HEK293 (cell line): Measurements from ENCODE around the gene IFNL2.
A peak's percentile ranks its signal among the peaks of the same experiment; 100 is the strongest.

ENCODE experiments used
- CTCF ChIA-PET: fragments of 350-600 bp; formaldehyde crosslinking; extraction: SDS; loops from one replicate; lab custom pipeline; 2021; ENCODE audit warnings: antibody characterized with exemption; lab: Yijun Ruan, JAX
- POLR2A ChIA-PET: fragments of 300-600 bp; formaldehyde crosslinking; extraction: SDS; loops from one replicate; lab custom pipeline; 2020; ENCODE audit warnings: antibody characterized with exemption, inconsistent platforms; lab: Yijun Ruan, JAX
- H3K27ac ChIP-seq: fragments of 200-500 bp; sonication (Bioruptor generic); 2 replicates; pipeline ENCODE4 v1.5.1; 2014; ENCODE audit warnings: low read depth, low read length, control low read depth, inconsistent platforms; ENCODE audit errors: extremely low read depth
- H3K36me3 ChIP-seq, 2 experiments: fragments of 200-500 bp in 1 of 2; sonication (Bioruptor generic) in 1 of 2; 1 replicate in 1 of 2; 2 replicates in 1 of 2; pipeline ENCODE4 v1.5.1; 2014 to 2017; ENCODE audit warnings: inconsistent platforms in 2 of 2, low read length in 2 of 2; ENCODE audit not compliant: control insufficient read depth in 2 of 2, insufficient read depth in 1 of 2
- H3K4me1 ChIP-seq: fragments of 200-500 bp; sonication (Bioruptor generic); 2 replicates; pipeline ENCODE4 v1.5.1; 2014; ENCODE audit warnings: mild to moderate bottlenecking, low read length, inconsistent platforms; ENCODE audit not compliant: control insufficient read depth, insufficient read depth
- H3K4me3 ChIP-seq: 2 replicates; pipeline ENCODE4 v1.5.1; 2011; ENCODE audit warnings: low read depth, mild to moderate bottlenecking, control low read depth, low read length, moderate library complexity
- H3K9me3 ChIP-seq: fragments of 200-500 bp; sonication (Bioruptor generic); 2 replicates; pipeline ENCODE4 v1.5.1; 2014; ENCODE audit warnings: low read depth, low read length, inconsistent platforms; ENCODE audit not compliant: control insufficient read depth, insufficient read depth
- HIC1 ChIP-seq: fragments of 450-650 bp; formaldehyde crosslinking; IDR thresholded peaks from 2 replicates; pipeline ENCODE4 v1.5.1; 2016; ENCODE audit warnings: missing biosample characterization, missing genetic modification characterization
- IKZF3 ChIP-seq: fragments of 450-650 bp; IDR thresholded peaks from 2 replicates; pipeline ENCODE4 v1.5.0; 2018; ENCODE audit warnings: missing biosample characterization, mild to moderate bottlenecking, missing genetic modification characterization, moderate library complexity
- KLF1 ChIP-seq: fragments of 450-650 bp; formaldehyde crosslinking; IDR thresholded peaks from 2 replicates; pipeline ENCODE4 v1.5.1; 2016; ENCODE audit warnings: missing biosample characterization, missing genetic modification characterization
- KLF8 ChIP-seq: fragments of 450-650 bp; formaldehyde crosslinking; IDR thresholded peaks from 2 replicates; pipeline ENCODE4 v1.5.1; 2016; ENCODE audit warnings: missing biosample characterization, missing genetic modification characterization
- KLF9 ChIP-seq: fragments of 450-650 bp; formaldehyde crosslinking; IDR thresholded peaks from 2 replicates; pipeline ENCODE4 v1.5.1; 2016; ENCODE audit warnings: missing biosample characterization, missing genetic modification characterization, low read depth
- PRDM1 ChIP-seq: fragments of 450-650 bp; formaldehyde crosslinking; IDR thresholded peaks from 2 replicates; pipeline ENCODE4; 2016; ENCODE audit warnings: missing biosample characterization, missing genetic modification characterization
- SP3 ChIP-seq: fragments of 450-650 bp; formaldehyde crosslinking; IDR thresholded peaks from 2 replicates; pipeline ENCODE4 v1.5.1; 2016; ENCODE audit warnings: missing biosample characterization, missing genetic modification characterization
- TSHZ1 ChIP-seq: fragments of 450-650 bp; formaldehyde crosslinking; IDR thresholded peaks from 2 replicates; pipeline ENCODE4 v1.5.1; 2016; ENCODE audit warnings: missing biosample characterization, missing genetic modification characterization, borderline replicate concordance
- ZBTB6 ChIP-seq: fragments of 450-650 bp; formaldehyde crosslinking; IDR thresholded peaks from 2 replicates; pipeline ENCODE4 v1.5.1; 2017; ENCODE audit warnings: missing biosample characterization, missing genetic modification characterization
- ZFP69B ChIP-seq: fragments of 450-650 bp; formaldehyde crosslinking; IDR thresholded peaks from 2 replicates; pipeline ENCODE4 v1.5.1; 2016; ENCODE audit warnings: missing biosample characterization, missing genetic modification characterization
- ZNF16 ChIP-seq: fragments of 450-650 bp; formaldehyde crosslinking; IDR thresholded peaks from 2 replicates; pipeline ENCODE4 v1.5.1; 2016; ENCODE audit warnings: low read depth, missing biosample characterization, missing genetic modification characterization
- ZNF274 ChIP-seq, 2 experiments: fragments of 200-500 bp in 1 of 2; fragments of 450-650 bp in 1 of 2; sonication (Bioruptor generic) in 1 of 2; formaldehyde crosslinking in 1 of 2; IDR thresholded peaks; 2 replicates each; pipeline versions ENCODE4 v1.5.1 to v1.6.1; 2014 to 2016; ENCODE audit warnings: borderline replicate concordance in 1 of 2, inconsistent platforms in 1 of 2, low read length in 1 of 2, missing biosample characterization in 1 of 2, missing genetic modification characterization in 1 of 2
- ZNF302 ChIP-seq: fragments of 450-650 bp; formaldehyde crosslinking; IDR thresholded peaks from 2 replicates; pipeline ENCODE4 v1.5.1; 2016; ENCODE audit warnings: missing biosample characterization, missing genetic modification characterization, low read depth
- ZNF596 ChIP-seq: fragments of 450-650 bp; IDR thresholded peaks from 2 replicates; pipeline ENCODE4 v1.5.0; 2018; ENCODE audit warnings: missing biosample characterization, mild to moderate bottlenecking, missing genetic modification characterization, moderate library complexity
- ZNF624 ChIP-seq: fragments of 450-650 bp; formaldehyde crosslinking; IDR thresholded peaks from 2 replicates; pipeline ENCODE4 v1.5.1; 2017; ENCODE audit warnings: missing biosample characterization, missing genetic modification characterization
- ZNF654 ChIP-seq: fragments of 450-650 bp; formaldehyde crosslinking; IDR thresholded peaks from 2 replicates; pipeline ENCODE4 v1.5.1; 2016; ENCODE audit warnings: low read depth, missing biosample characterization, missing genetic modification characterization
- ZNF785 ChIP-seq: fragments of 450-650 bp; formaldehyde crosslinking; IDR thresholded peaks from 2 replicates; pipeline ENCODE4 v1.5.1; 2016; ENCODE audit warnings: missing biosample characterization, missing genetic modification characterization
- ZNF843 ChIP-seq: fragments of 450-650 bp; formaldehyde crosslinking; IDR thresholded peaks from 2 replicates; pipeline ENCODE4 v1.5.1; 2016; ENCODE audit warnings: missing biosample characterization, missing genetic modification characterization
- ZSCAN16 ChIP-seq: fragments of 450-650 bp; formaldehyde crosslinking; IDR thresholded peaks from 2 replicates; pipeline ENCODE4 v1.5.1; 2016; ENCODE audit warnings: missing biosample characterization, missing genetic modification characterization
- ZSCAN4 ChIP-seq: fragments of 450-650 bp; formaldehyde crosslinking; IDR thresholded peaks from 2 replicates; pipeline ENCODE4 v1.5.1; 2017; ENCODE audit warnings: missing biosample characterization, missing genetic modification characterization

IFNL2 gene

GRCh38 chr19:39304701-39305571 is 36.7 kb downstream of the IFNL2 start (continued):
- TF ChIP-seq ZNF785 (tag by site-specific recombination) (no peak), ZSCAN4 (tag by site-specific recombination) (no peak), ZNF596 (tag by site-specific recombination) (no peak), ZNF654 (tag by site-specific recombination) (no peak), ZNF302 (tag by site-specific recombination) (no peak), TSHZ1 (tag by site-specific recombination) (no peak), ZNF16 (no peak), ZFP69B (tag by site-specific recombination) (no peak), SP3 (no peak)
- TF ChIP-seq, all 188 proteins: peak for 16

GRCh38 chr19:39306075-39306474 is 37.9 kb downstream of the IFNL2 start:
- H3K4me1 ChIP-seq, result peaks cover 22% of the 10 kb centered on the region
- TF ChIP-seq IKZF3 (0 out of 2 replicates have a peak, but pooled peaks have one; percentile 20), ZNF843 (tag by site-specific recombination) (no peak), PRDM1 (tag by site-specific recombination) (peak; percentile 97), ZSCAN16 (tag by site-specific recombination) (no peak)
- H3K27ac ChIP-seq, result no peak overlapping the region
- H3K4me3 ChIP-seq, result no peak overlapping the region
- ChIA-PET CTCF (interaction anchor here (0.6 to 0.9 kb wide), 3 partner anchors 131 to 196 kb away, joined by 3 to 5 read pairs (median 3); no protein-coding TSS in a partner anchor), POLR2A (interaction anchor here (0.6 to 1.8 kb wide), 2 partner anchors 11 to 81 kb away, joined by 3 to 7 read pairs; partner anchors contain the start of gene IFNL1)
- peaks cover 27% of the 10 kb centered on the region in 2 experiments; a peak in 2 of 3 replicates for H3K36me3 ChIP-seq
- H3K9me3 ChIP-seq, result no peaks in the 10 kb centered on the region

- H3K4me3 ChIP-seq, result no peak overlapping the region
- peaks cover 37% of the 10 kb centered on the region in 2 experiments for H3K36me3 ChIP-seq
- ChIA-PET CTCF (no interaction called here), POLR2A (no interaction called here)
- peaks cover 22% of the 10 kb centered on the region for H3K4me1 ChIP-seq
- no peak overlapping the region for H3K27ac ChIP-seq
- no peaks in the 10 kb centered on the region for H3K9me3 ChIP-seq
- TF ChIP-seq KLF1 (tag by site-specific recombination), result peak; percentile 48; the same call in 1 of the 2 replicates
- 0 out of 2 replicates have a peak, but pooled peaks have one; percentile 5 for TF ChIP-seq ZBTB6 (tag by site-specific recombination)
- TF ChIP-seq KLF9 (tag by site-specific recombination), result 0 out of 2 replicates have a peak, but pooled peaks have one; percentile 36
- TF ChIP-seq KLF8 (tag by site-specific recombination), result peak; percentile 63; the same call in 1 of the 2 replicates
- no peak for TF ChIP-seq HIC1
- no peak for TF ChIP-seq ZNF624 (tag by site-specific recombination)
- TF ChIP-seq ZNF274 (IDR thresholded peaks at IDR 0.05; ENCODE audit: low read length), result no peak
- no peak for TF ChIP-seq ZNF274 (tag by site-specific recombination; IDR thresholded peaks at IDR 0.05; ENCODE audit: borderline replicate concordance)
Measured at GRCh38 chr19:39307046-39307821, 39.0 kb downstream of the IFNL2 start.
